Heart left ventricle (tissue), 16 donors: ENCODE data around the gene CSF1R. TPM values are rescaled to one million over a fixed set of nuclear protein-coding genes. Genes with fewer than 3 reads are reported as not detected.

Experiments
- ATAC-seq, 4 donors: fragments of 200-7000 bp; cut with Tn5 transposase; one replicate each; pipeline ENCODE4 v1.9.1; 2020 to 2022; ENCODE audit warnings: moderate library complexity in 4 of 4, mild to moderate bottlenecking in 3 of 4, moderate number of reproducible peaks in 1 of 4
- DNase-seq, 5 donors: peaks; one replicate each; pipeline ENCODE4 v3.0.0-alpha.2; 2020
- H3K27ac ChIP-seq, 12 donors: fragments of 200-600 bp; sonication (generic) in 4 of 12; one replicate each; pipeline versions ENCODE4 v1.5.0 to v1.8.0; 2016 to 2022; ENCODE audit warnings: mild to moderate bottlenecking in 2 of 12
- H3K27me3 ChIP-seq, 9 donors: fragments of 200-600 bp; sonication (generic) in 2 of 9; one replicate each; pipeline versions ENCODE4 v1.5.1 to v1.8.0; 2016 to 2022; ENCODE audit warnings: mild to moderate bottlenecking in 3 of 9
- H3K36me3 ChIP-seq, 9 donors: fragments of 200-600 bp; sonication (generic) in 2 of 9; one replicate each; pipeline versions ENCODE4 v1.5.0 to v1.8.0; 2018 to 2022; ENCODE audit warnings: mild to moderate bottlenecking in 2 of 9
- H3K4me1 ChIP-seq, 12 donors: fragments of 200-600 bp; sonication (generic) in 4 of 12; one replicate each; pipeline versions ENCODE4 v1.5.0 to v1.8.0; 2016 to 2022; ENCODE audit warnings: mild to moderate bottlenecking in 3 of 12
- H3K4me3 ChIP-seq, 12 donors: fragments of 200-600 bp; sonication (generic) in 4 of 12; one replicate each; pipeline versions ENCODE4 v1.5.0 to v1.8.0; 2017 to 2022; ENCODE audit warnings: mild to moderate bottlenecking in 9 of 12, moderate library complexity in 4 of 12
- H3K9me3 ChIP-seq, 12 donors: fragments of 200-600 bp; sonication (generic) in 4 of 12; one replicate each; pipeline versions ENCODE4 v1.5.0 to v1.8.0; 2016 to 2022; ENCODE audit warnings: mild to moderate bottlenecking in 1 of 12
- POLR2A ChIP-seq, 2 donors: fragments of 450-650 bp; IDR thresholded peaks; one replicate each; pipeline ENCODE4 v1.6.1; 2017; ENCODE audit warnings: antibody characterized with exemption in 2 of 2, mild to moderate bottlenecking in 2 of 2, moderate library complexity in 2 of 2
- WGBS, 4 donors: extraction: QIAGEN DNeasy Blood & Tissue Kit in 2 of 4; methylation state at CpG; one replicate each; pipeline versions ENCODE4 v1.1.5 to v1.1.7; 2013 to 2018; 5-methylcytosine and 5-hydroxymethylcytosine counted together
- intact Hi-C, 10 donors: fragments of 100-400 bp; cut with DNase I; formaldehyde crosslinking; loops; one replicate each; pipeline versions ENCODE4 v1.11.1 to v1.14.2; 2022
- polyA plus RNA-seq, 2 donors: library from polyadenylated mRNA; stranded (reverse); fragments of 200-250 nt; gene quantifications; one replicate each; pipeline ENCODE4 v1.2.3, GENCODE V29; 2013
- total RNA-seq, 9 donors: library from RNA; depleted of rRNA in 2 of 9; stranded (reverse); fragments of >200 nt in 2 of 9; fragmentation: NEBNext Ultra II Directional in 3 of 9; extraction: Animal tissue kit (Norgen Biotek cat#: 25700) in 3 of 9; gene quantifications; one replicate each; pipeline versions ENCODE4 v1.1.0 to v1.2.4, GENCODE V29; 2016 to 2023
- TF ChIP-seq, protein P1 (sequence below), 12 donors: fragments of 200-600 bp; sonication (generic) in 4 of 12; IDR thresholded peaks; one replicate each; pipeline versions ENCODE4 v1.5.0 to v1.8.0; 2018 to 2022; ENCODE audit warnings: antibody characterized with exemption in 12 of 12, mild to moderate bottlenecking in 5 of 12
- donor health status: ischemic (EF 13 %, LVEDD 7.1; RV severe dilation, severe dysfunction).
- donor health status: healthy with polysubstance abuse.
- donor health status: DM: no; HTN: yes; CAD: no.
- donor health status: DM: no; HTN: no; CAD: no.
- donor health status: ischemic (EF 25% LVEDD 6.9; RV normal size, moderate dysfunction).
- donor health status: ischemic (EF 25% LVEDD 5.7; RV mildly dilated, moderate dysfunction).
- donor health status: healthy.
- donor health status: DM: yes; HTN: yes; CAD: no.
- donor health status: ischemic (EF 35%, LVEDD 5.7; RV mildly dilated, moderate dysfunction).
- donor health status: nonischemic (EF 11% LVEDD 7.7; RV severe dilation, severe dysfunction).
- donor health status: DM: yes; HTN: yes; CAD: no.
- donor health status: PGD.
- donor health status: ischemic (EF 29% LVEDD 5.4; RV normal size, mild dysfunction).
- donor health status: nonischemic (EF 23%, LVEDD 6.1; RV moderate dilation, normal function).

Gene CSF1R
- total and polyA plus RNA-seq, 11 donors = 5.0 to 143 (median 10.7) TPM

DNA sequence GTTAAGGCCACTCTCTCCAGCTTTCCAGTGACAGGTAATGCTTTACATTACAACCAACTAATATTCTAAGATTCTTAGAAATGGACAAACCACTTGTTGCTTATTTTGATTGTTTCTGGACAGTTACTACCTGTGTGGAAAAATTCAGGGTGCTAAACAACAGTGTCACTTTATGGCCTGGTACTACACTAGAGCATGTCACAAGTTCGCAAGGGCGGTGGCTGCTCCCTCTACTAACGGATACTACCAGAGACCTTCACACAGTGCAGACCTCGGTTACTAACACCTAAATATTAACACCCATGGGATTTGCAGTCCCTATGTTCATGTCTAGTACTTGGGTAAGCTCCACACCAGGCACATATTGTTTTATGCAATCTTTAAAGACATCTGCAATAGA is 72.4 kb downstream of the CSF1R start:
- Histone ChIP-seq H3K4me1 (peaks cover 0 to 16% (median 8%) of the 10 kb centered on the region in 12 donors), H3K36me3 (peaks cover 4 to 100% (median 91%) of the 10 kb centered on the region in 9 donors), H3K4me3 (no peak overlapping the region), H3K27ac (no peak overlapping the region), H3K27me3 (no peaks in the 10 kb centered on the region), H3K9me3 (peaks cover 0 to 16% (median 1%) of the 10 kb centered on the region in 12 donors)
- WGBS, 4 donors = 92 to 95% (median 93%) methylated on average over 4 of the region's 4 CpGs
- intact Hi-C loops = no loop called here
- no peak for ATAC-seq
- TF ChIP-seq POLR2A (IDR thresholded peaks at IDR 0.05) = no peak
- TF ChIP-seq, protein P1, sequence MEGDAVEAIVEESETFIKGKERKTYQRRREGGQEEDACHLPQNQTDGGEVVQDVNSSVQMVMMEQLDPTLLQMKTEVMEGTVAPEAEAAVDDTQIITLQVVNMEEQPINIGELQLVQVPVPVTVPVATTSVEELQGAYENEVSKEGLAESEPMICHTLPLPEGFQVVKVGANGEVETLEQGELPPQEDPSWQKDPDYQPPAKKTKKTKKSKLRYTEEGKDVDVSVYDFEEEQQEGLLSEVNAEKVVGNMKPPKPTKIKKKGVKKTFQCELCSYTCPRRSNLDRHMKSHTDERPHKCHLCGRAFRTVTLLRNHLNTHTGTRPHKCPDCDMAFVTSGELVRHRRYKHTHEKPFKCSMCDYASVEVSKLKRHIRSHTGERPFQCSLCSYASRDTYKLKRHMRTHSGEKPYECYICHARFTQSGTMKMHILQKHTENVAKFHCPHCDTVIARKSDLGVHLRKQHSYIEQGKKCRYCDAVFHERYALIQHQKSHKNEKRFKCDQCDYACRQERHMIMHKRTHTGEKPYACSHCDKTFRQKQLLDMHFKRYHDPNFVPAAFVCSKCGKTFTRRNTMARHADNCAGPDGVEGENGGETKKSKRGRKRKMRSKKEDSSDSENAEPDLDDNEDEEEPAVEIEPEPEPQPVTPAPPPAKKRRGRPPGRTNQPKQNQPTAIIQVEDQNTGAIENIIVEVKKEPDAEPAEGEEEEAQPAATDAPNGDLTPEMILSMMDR (IDR thresholded peaks at IDR 0.05) = no peak
- no peak for DNase-seq

DNA sequence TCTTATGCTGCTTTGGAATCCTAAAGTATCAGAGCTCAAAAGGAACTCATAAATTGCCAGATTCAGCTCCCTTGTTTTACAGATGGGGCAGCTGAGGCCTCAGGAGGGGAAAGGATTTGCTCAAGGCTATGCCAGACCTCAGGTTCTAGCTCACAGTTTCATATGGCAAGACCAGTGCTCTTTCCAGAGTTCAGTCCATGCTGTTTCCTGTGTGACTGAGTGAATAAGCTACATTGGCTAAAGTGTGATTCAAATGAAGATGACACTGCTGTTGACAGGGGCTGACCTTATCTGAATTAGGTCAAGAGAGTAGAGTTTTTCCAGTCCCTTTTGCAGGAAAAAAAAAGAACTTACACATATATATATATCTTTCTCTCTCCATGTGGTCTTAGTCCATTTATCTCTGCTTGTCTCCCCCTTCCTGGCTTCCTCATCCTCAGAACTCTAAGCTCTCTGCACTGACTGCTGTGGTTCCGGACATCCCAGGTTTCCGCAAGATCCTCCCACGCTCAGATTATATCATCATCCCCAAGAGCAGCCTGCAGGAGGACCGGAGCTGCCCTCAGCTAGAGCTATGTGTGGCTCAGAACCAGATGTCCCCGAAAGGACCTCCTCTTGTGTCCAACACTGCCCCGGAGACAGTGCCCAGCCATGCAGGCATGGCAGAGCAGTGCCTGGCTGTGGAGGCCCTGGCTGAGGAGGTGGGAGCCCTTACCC is 76.5 kb downstream of the CSF1R start:
- Histone ChIP-seq H3K36me3 (peaks cover 0 to 100% (median 92%) of the 10 kb centered on the region in 9 donors), H3K27me3 (no peaks in the 10 kb centered on the region), H3K4me3 (no peak overlapping the region), H3K27ac (peak overlapping the region in 5 of 12 donors; percentile 1 to 37 (median 33)), H3K9me3 (no peaks in the 10 kb centered on the region), H3K4me1 (peaks cover 0 to 21% (median 8%) of the 10 kb centered on the region in 12 donors)
- intact Hi-C loops = loop anchor here in 1 of 10 donors (10.0 kb wide), 1 partner anchor 425 kb away; no protein-coding TSS in a partner anchor
- WGBS, 4 donors = 36 to 66% (median 45%) methylated on average over 6 of the region's 6 CpGs
- no peak for TF ChIP-seq POLR2A (IDR thresholded peaks at IDR 0.05)
- TF ChIP-seq, protein P1 (IDR thresholded peaks at IDR 0.05) = no peak
- DNase-seq (peak in 1 of 5 donors; percentile 32), ATAC-seq (peak; percentile 69 to 90 (median 78))

DNA sequence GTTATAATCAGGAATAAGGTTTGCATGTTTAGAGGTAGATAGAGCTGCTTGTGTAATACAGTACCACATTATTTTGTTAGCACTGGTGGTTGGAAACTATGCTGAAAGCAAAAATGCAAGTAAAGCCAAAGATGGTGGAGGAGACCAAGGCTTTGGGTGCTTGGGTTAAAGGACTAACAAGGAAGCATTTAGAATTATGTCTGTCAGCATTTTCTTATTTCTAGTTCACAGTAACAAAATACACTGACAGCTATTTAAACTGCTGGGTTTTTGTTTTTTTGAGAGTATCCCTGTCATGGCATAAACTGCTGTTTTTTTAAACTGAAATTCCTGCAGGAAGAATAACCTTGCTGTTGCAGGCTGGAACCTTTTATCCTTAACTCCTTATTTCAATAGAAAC is 79.3 kb downstream of the CSF1R start:
- TF ChIP-seq, protein P1 (IDR thresholded peaks at IDR 0.05) = no peak
- DNase-seq = no peak
- H3K36me3 ChIP-seq = peaks cover 0 to 93% (median 75%) of the 10 kb centered on the region in 9 donors

DNA sequence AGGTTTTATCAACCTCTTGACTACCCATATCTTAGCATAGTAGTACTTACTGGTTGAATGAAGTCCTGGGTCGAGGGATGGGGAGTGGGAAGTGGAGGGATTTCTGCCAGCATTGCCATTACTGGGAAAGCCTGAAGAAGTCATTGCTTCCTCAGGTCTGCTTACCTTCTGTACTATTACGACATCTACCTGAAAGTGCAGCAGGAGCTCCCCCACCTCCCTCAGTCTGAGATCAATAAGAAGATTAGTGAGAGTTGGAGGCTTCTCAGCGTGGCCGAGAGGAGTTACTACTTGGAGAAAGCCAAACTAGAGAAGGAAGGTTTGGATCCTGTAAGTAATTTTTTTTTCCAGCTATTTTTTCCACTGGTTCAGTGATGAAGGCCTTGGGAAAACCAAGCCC is 80.0 kb downstream of the CSF1R start:
- H3K9me3 ChIP-seq = no peaks in the 10 kb centered on the region
- TF ChIP-seq, protein P1 (IDR thresholded peaks at IDR 0.05) = no peak
- TF ChIP-seq POLR2A (IDR thresholded peaks at IDR 0.05) = no peak
- 88 to 93% (median 90%) methylated on average over 4 of the region's 4 CpGs for WGBS, 4 donors
- H3K27me3 ChIP-seq = no peaks in the 10 kb centered on the region
- intact Hi-C loops = loop anchor here in 1 of 10 donors (10.0 kb wide), 1 partner anchor 428 kb away; no protein-coding TSS in a partner anchor
- no peak overlapping the region for H3K4me3 ChIP-seq
- H3K27ac ChIP-seq = no peak overlapping the region
- peaks cover 0 to 85% (median 68%) of the 10 kb centered on the region in 9 donors for H3K36me3 ChIP-seq
- no peak for ATAC-seq
- DNase-seq = no peak
- peaks cover 0 to 47% (median 26%) of the 10 kb centered on the region in 12 donors for H3K4me1 ChIP-seq

More for the DNA sequence above, 79.3 kb downstream of the CSF1R start:
- Histone ChIP-seq H3K4me3 (no peak overlapping the region), H3K9me3 (no peaks in the 10 kb centered on the region), H3K27ac (no peak overlapping the region), H3K4me1 (peaks cover 0 to 40% (median 19%) of the 10 kb centered on the region in 12 donors), H3K27me3 (no peaks in the 10 kb centered on the region)
- no peak for ATAC-seq
- intact Hi-C loops = loop anchor here in 1 of 10 donors (10.0 kb wide), 1 partner anchor 428 kb away; no protein-coding TSS in a partner anchor
